Kidney (tissue), 14 donors: ENCODE results near the gene C5orf15. TPM values are rescaled to one million over a fixed set of nuclear protein-coding genes. Genes with fewer than 3 reads are reported as not detected.

Source experiments
- DNase-seq, 5 donors: peaks; one replicate each; pipeline ENCODE4 v3.0.0-alpha.2; 2013 to 2020
- FAIRE-seq: peaks from 2 replicates; lab custom pipeline; 2012; peaks lifted over from hg19 to GRCh38; lab: Jason Lieb, UNC
- H3K27ac ChIP-seq, 2 donors: one replicate each; pipeline ENCODE4 v1.7.0; 2013; ENCODE audit warnings: low read depth in 2 of 2, low read length in 2 of 2, inconsistent platforms in 1 of 2
- H3K27me3 ChIP-seq: one replicate; pipeline ENCODE4 v1.7.1; 2013; ENCODE audit warnings: low read length, inconsistent platforms; ENCODE audit not compliant: control insufficient read depth, insufficient read depth
- H3K36me3 ChIP-seq, 3 donors: one replicate each; pipeline versions ENCODE4 v1.7.0 to v1.7.1; 2013; ENCODE audit warnings: low read length in 3 of 3, control low read depth in 1 of 3, inconsistent platforms in 1 of 3; ENCODE audit not compliant: insufficient read depth in 3 of 3, control insufficient read depth in 2 of 3
- H3K4me1 ChIP-seq, 3 donors: one replicate each; pipeline versions ENCODE4 v1.7.0 to v1.7.1; 2013; ENCODE audit warnings: low read length in 3 of 3, inconsistent platforms in 1 of 3, low read depth in 1 of 3; ENCODE audit not compliant: control insufficient read depth in 2 of 3, insufficient read depth in 2 of 3
- H3K4me3 ChIP-seq, 3 donors: one replicate each; pipeline versions ENCODE4 v1.7.0 to v1.8.1; 2013; ENCODE audit warnings: low read length in 3 of 3, control low read depth in 1 of 3, inconsistent platforms in 1 of 3
- H3K9ac ChIP-seq, 3 donors: one replicate each; pipeline versions ENCODE4 v1.7.0 to v1.7.1; 2013; ENCODE audit warnings: low read length in 3 of 3, control low read depth in 1 of 3, inconsistent platforms in 1 of 3
- H3K9me3 ChIP-seq, 3 donors: one replicate each; pipeline versions ENCODE4 v1.7.0 to v1.7.1; 2013; ENCODE audit warnings: low read length in 3 of 3, control low read depth in 1 of 3, inconsistent platforms in 1 of 3; ENCODE audit not compliant: control insufficient read depth in 2 of 3, insufficient read depth in 1 of 3
- intact Hi-C: fragments of 100-400 bp; cut with DNase I; formaldehyde crosslinking; loops from one replicate; pipeline ENCODE4 v1.11.1; 2022
- polyA plus RNA-seq: library from polyadenylated mRNA; stranded (reverse); fragments of 350-450 nt; fragmentation: Illumina TruSeq; extraction: RNeasy Lipid Tissue Mini Kit (QIAGEN cat#74804); gene quantifications from one replicate; pipeline ENCODE4 v1.2.3, GENCODE V29; 2014; ENCODE audit warnings: low read depth, low replicate concordance; ENCODE audit not compliant: insufficient read depth
- total RNA-seq: library from RNA; stranded (reverse); fragmentation: NEBNext Ultra II Directional; extraction: Animal tissue kit (Norgen Biotek cat#: 25700); gene quantifications from one replicate; pipeline ENCODE4 v1.2.1, GENCODE V29; 2021
- TF ChIP-seq, protein P1 (sequence below): IDR thresholded peaks from 3 replicates; pipeline ENCODE4 v1.5.1; 2012; ENCODE audit warnings: mild to moderate bottlenecking, moderate library complexity, borderline replicate concordance; ENCODE audit not compliant: insufficient read depth; ENCODE audit errors: extremely low read depth
- donor health status: control.
- donor health status: control.
- donor health status: control.
- donor health status: control.
- donor health status: control.
- donor health status: DM: yes; HTN: yes; CAD: no.
- donor health status: Normal renal cell carcinoma (clear cell type).

The C5orf15 gene
- total and polyA plus RNA-seq, 2 donors from 2014 or later, result 43.9 to 54.4 TPM

- Histone ChIP-seq H3K36me3 (no peaks in the 10 kb centered on the region), H3K27me3 (no peaks in the 10 kb centered on the region), H3K9me3 (no peaks in the 10 kb centered on the region), H3K4me3 (no peak overlapping the region), H3K27ac (no peak overlapping the region), H3K4me1 (peaks cover 0 to 12% (median 7%) of the 10 kb centered on the region in 3 donors), H3K9ac (no peak overlapping the region)
- FAIRE-seq (no peak), DNase-seq (no peak)
- intact Hi-C loops, result no loop called here
- TF ChIP-seq, protein P1, sequence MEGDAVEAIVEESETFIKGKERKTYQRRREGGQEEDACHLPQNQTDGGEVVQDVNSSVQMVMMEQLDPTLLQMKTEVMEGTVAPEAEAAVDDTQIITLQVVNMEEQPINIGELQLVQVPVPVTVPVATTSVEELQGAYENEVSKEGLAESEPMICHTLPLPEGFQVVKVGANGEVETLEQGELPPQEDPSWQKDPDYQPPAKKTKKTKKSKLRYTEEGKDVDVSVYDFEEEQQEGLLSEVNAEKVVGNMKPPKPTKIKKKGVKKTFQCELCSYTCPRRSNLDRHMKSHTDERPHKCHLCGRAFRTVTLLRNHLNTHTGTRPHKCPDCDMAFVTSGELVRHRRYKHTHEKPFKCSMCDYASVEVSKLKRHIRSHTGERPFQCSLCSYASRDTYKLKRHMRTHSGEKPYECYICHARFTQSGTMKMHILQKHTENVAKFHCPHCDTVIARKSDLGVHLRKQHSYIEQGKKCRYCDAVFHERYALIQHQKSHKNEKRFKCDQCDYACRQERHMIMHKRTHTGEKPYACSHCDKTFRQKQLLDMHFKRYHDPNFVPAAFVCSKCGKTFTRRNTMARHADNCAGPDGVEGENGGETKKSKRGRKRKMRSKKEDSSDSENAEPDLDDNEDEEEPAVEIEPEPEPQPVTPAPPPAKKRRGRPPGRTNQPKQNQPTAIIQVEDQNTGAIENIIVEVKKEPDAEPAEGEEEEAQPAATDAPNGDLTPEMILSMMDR, result no peak
Observed at GRCh38 chr5:133917785-133918184, 50.6 kb downstream of the C5orf15 start.

- TF ChIP-seq, protein P1, result no peak
- H3K9me3 ChIP-seq, result no peaks in the 10 kb centered on the region
- FAIRE-seq, result no peak
- H3K27me3 ChIP-seq, result no peaks in the 10 kb centered on the region
- H3K4me1 ChIP-seq, result peaks cover 0 to 12% (median 7%) of the 10 kb centered on the region in 3 donors
- DNase-seq, result no peak
- no peaks in the 10 kb centered on the region for H3K36me3 ChIP-seq
- H3K9ac ChIP-seq, result no peak overlapping the region
- H3K4me3 ChIP-seq, result no peak overlapping the region
- intact Hi-C loops, result no loop called here
- no peak overlapping the region for H3K27ac ChIP-seq
Observed at GRCh38 chr5:133916914-133917313, 51.5 kb downstream of the C5orf15 start.

DNA sequence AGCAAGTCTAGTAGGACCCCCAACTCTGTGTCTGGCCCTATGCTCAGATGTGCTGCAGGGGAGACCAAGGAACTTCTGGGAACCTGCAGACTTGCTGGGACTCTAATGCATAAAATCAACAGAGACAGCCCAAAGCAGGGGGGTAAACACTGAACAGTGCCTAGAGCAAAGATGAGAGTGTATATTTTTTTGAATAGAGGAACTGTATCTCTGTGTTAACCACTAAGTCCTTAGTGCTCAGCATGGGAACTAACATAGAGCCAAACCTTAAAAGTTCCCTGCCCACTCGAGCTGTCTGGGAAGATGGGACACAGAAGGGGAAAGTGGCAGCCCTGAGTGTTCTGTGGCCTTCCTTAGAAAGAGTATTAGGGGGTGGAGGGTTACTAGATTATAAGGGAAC, 51.9 kb downstream of the C5orf15 start:
- TF ChIP-seq, protein P1, result no peak
- intact Hi-C loops, result no loop called here
- H3K4me3 ChIP-seq, result no peak overlapping the region
- no peak overlapping the region for H3K27ac ChIP-seq
- no peaks in the 10 kb centered on the region for H3K36me3 ChIP-seq
- peaks cover 0 to 12% (median 7%) of the 10 kb centered on the region in 3 donors for H3K4me1 ChIP-seq
- H3K9me3 ChIP-seq, result no peaks in the 10 kb centered on the region
- H3K9ac ChIP-seq, result no peak overlapping the region
- DNase-seq (no peak), FAIRE-seq (no peak)
- no peaks in the 10 kb centered on the region for H3K27me3 ChIP-seq

- FAIRE-seq (no peak), DNase-seq (no peak)
- peaks cover 0 to 12% (median 7%) of the 10 kb centered on the region in 3 donors for H3K4me1 ChIP-seq
- TF ChIP-seq, protein P1, result no peak
- no peaks in the 10 kb centered on the region for H3K9me3 ChIP-seq
- no peak overlapping the region for H3K9ac ChIP-seq
- no peak overlapping the region for H3K27ac ChIP-seq
- intact Hi-C loops, result no loop called here
- no peaks in the 10 kb centered on the region for H3K27me3 ChIP-seq
- no peaks in the 10 kb centered on the region for H3K36me3 ChIP-seq
- H3K4me3 ChIP-seq, result no peak overlapping the region
Observed at GRCh38 chr5:133914434-133914833, 54.0 kb downstream of the C5orf15 start.
